GM12878 (cell line): Measurements from ENCODE around the gene ERC2. TPM values are rescaled to one million over a fixed set of nuclear protein-coding genes. Genes with fewer than 3 reads are reported as not detected.

Experiments used
- ATAC-seq: fragments of 200-7000 bp; cut with Tn5 transposase; 3 replicates; pipeline ENCODE4 v1.9.1; 2020; ENCODE audit warnings: mild to moderate bottlenecking, moderate library complexity
- BruUV-seq: library from RNA; stranded (reverse); fragments of 400-500 nt; replicated peaks from 2 replicates; lab custom pipeline; 2021; lab: Mats Ljungman, UMichigan
- CTCF ChIA-PET: fragments of 300-600 bp; sonication (Branson Sonifier 250); formaldehyde crosslinking; extraction: SDS; loops from one replicate; lab custom pipeline; 2021; ENCODE audit warnings: inconsistent platforms; lab: Yijun Ruan, JAX
- POLR2A ChIA-PET: fragments of 350-600 bp; formaldehyde crosslinking; extraction: SDS; loops from one replicate; lab custom pipeline; 2021; ENCODE audit warnings: inconsistent platforms; lab: Charles Lee
- RAD21 ChIA-PET: fragments of 300-600 bp; sonication (Branson Sonifier 250); formaldehyde crosslinking; loops from one replicate; lab custom pipeline; 2023; ENCODE audit warnings: antibody characterized with exemption; ENCODE audit not compliant: unreplicated experiment; lab: Charles Lee
- SMC1A ChIA-PET: fragments of 300-600 bp; sonication (Branson Sonifier 250); formaldehyde crosslinking; loops from one replicate; lab custom pipeline; 2023; ENCODE audit not compliant: unreplicated experiment, uncharacterized antibody; lab: Charles Lee
- DNase-seq: peaks from one replicate; pipeline ENCODE4 v3.0.0-alpha.2; 2011; ENCODE audit warnings: low read depth, low spot score
- FAIRE-seq: peaks from 3 replicates; lab custom pipeline; 2011; peaks lifted over from hg19 to GRCh38; lab: Jason Lieb, UNC
- H2AFZ ChIP-seq: 2 replicates; pipeline ENCODE4 v1.6.0; 2011; ENCODE audit warnings: low read depth, low read length, control low read depth; ENCODE audit not compliant: control insufficient read depth
- H3K27ac ChIP-seq: 2 replicates; pipeline ENCODE4 v1.5.1; 2011; ENCODE audit warnings: control low read depth; ENCODE audit not compliant: control insufficient read depth, insufficient read depth
- H3K27me3 ChIP-seq, 2 experiments: replicated peaks in 1 of 2; 2 replicates each; pipeline versions ENCODE4 v1.6.0 to v1.6.1; 2011; ENCODE audit warnings: low read length in 1 of 2; ENCODE audit not compliant: control insufficient read depth in 2 of 2, insufficient read depth in 2 of 2
- H3K36me3 ChIP-seq, 2 experiments: 2 replicates each; pipeline ENCODE4 v1.5.1; 2011; ENCODE audit warnings: low read length in 1 of 2; ENCODE audit not compliant: control insufficient read depth in 2 of 2, insufficient read depth in 2 of 2
- H3K4me1 ChIP-seq: 2 replicates; pipeline ENCODE4 v1.6.1; 2011; ENCODE audit warnings: mild to moderate bottlenecking, low read length, moderate library complexity, mixed read lengths; ENCODE audit not compliant: control insufficient read depth, insufficient read depth
- H3K4me2 ChIP-seq: 2 replicates; pipeline ENCODE4 v1.6.0; 2011; ENCODE audit warnings: control low read depth; ENCODE audit not compliant: control insufficient read depth, insufficient read depth
- H3K4me3 ChIP-seq: fragments of 200-600 bp; sonication (generic); 2 replicates; pipeline ENCODE4 v1.5.1; 2016
- H3K79me2 ChIP-seq: 2 replicates; pipeline ENCODE4 v1.6.0; 2011; ENCODE audit warnings: low read length; ENCODE audit not compliant: control insufficient read depth, insufficient read depth
- H3K9ac ChIP-seq: 2 replicates; pipeline ENCODE4 v1.8.0; 2011; ENCODE audit warnings: low read length, control low read depth, mixed read lengths; ENCODE audit not compliant: control insufficient read depth, insufficient read depth
- H3K9me3 ChIP-seq: replicated peaks from 3 replicates; pipeline ENCODE4 v1.5.1; 2011; ENCODE audit warnings: mild to moderate bottlenecking, low read length; ENCODE audit not compliant: control insufficient read depth, insufficient read depth
- H4K20me1 ChIP-seq: 2 replicates; pipeline ENCODE4 v1.6.0; 2011; ENCODE audit not compliant: control insufficient read depth, insufficient read depth
- BHLHE40 ChIP-seq, 2 experiments: fragments of 450-650 bp in 1 of 2; IDR thresholded peaks; 2 replicates each; pipeline ENCODE4 v1.6.1; 2011 to 2017; ENCODE audit warnings: low read depth in 2 of 2, borderline replicate concordance in 1 of 2, improper control_type of control experiment in 1 of 2, low read length in 1 of 2, mild to moderate bottlenecking in 1 of 2
- MXI1 ChIP-seq: fragments of 150-350 bp; IDR thresholded peaks from 2 replicates; pipeline ENCODE4 v1.6.1; 2011; ENCODE audit warnings: low read depth, mild to moderate bottlenecking, inconsistent platforms, low read length, improper control_type of control experiment
- TARDBP ChIP-seq: IDR thresholded peaks from 2 replicates; pipeline ENCODE4 v1.6.1; 2016; ENCODE audit warnings: borderline replicate concordance
- WRNIP1 ChIP-seq: IDR thresholded peaks from 2 replicates; pipeline ENCODE4 v1.6.1; 2011; ENCODE audit warnings: low read depth, low read length, improper control_type of control experiment, borderline replicate concordance
- WGBS: methylation state at CpG from one replicate; pipeline ENCODE4 v1.1.6; 2016; ENCODE audit warnings: low lambda C conversion rate; ENCODE audit not compliant: insufficient replicate concordance, insufficient coverage; ENCODE audit errors: missing lambda C conversion rate; 5-methylcytosine and 5-hydroxymethylcytosine counted together
- in situ Hi-C: fragments of 300-500 bp; cut with MboI; formaldehyde crosslinking; loops from 9 replicates; pipeline ENCODE4 v1.14.3; 2018; ENCODE audit warnings: mixed read lengths
- intact Hi-C: fragments of 100-400 bp; cut with micrococcal nuclease; formaldehyde crosslinking; loops from one replicate; pipeline ENCODE4 v1.14.2; 2022; ENCODE audit not compliant: unreplicated experiment
- polyA plus RNA-seq, 11 experiments: library from polyadenylated mRNA; depleted of rRNA in 4 of 11; unstranded in 6 of 11; stranded (reverse) in 5 of 11; fragments of >200 nt; fragmentation: Nextera tagmentation in 4 of 11; fragmentation: Illumina TruSeq in 1 of 11; extraction: Ambion mirVana in 4 of 11; extraction: Trizol in 1 of 11; gene quantifications; 1 replicate in 1 of 11; 2 replicates in 10 of 11; pipeline versions ENCODE4 v1.2.1 to v1.2.3, GENCODE V29; 2011 to 2016; ENCODE audit warnings: inconsistent platforms in 2 of 11, missing spikeins in 2 of 11, low read depth in 1 of 11
- total RNA-seq, 4 experiments: library from RNA; depleted of rRNA in 3 of 4; stranded (reverse); fragments of >200 nt in 3 of 4; fragmentation: Illumina TruSeq in 1 of 4; extraction: Trizol in 1 of 4; gene quantifications; 2 replicates each; pipeline versions ENCODE4 v1.2.1 to v1.2.3, GENCODE V29; 2013 to 2021
- TF ChIP-seq, protein P1 (sequence below): IDR thresholded peaks from 2 replicates; pipeline ENCODE4 v1.6.1; 2012; ENCODE audit warnings: low read depth, low read length, improper control_type of control experiment

Gene ERC2
- total and polyA plus RNA-seq, 10 of the 15 experiments (the other 5 are each of a cell fraction or from before 2014, with no cell fraction given) = 0.06 to 1.4 (median 0.12) TPM; not detected in 3

DNA sequence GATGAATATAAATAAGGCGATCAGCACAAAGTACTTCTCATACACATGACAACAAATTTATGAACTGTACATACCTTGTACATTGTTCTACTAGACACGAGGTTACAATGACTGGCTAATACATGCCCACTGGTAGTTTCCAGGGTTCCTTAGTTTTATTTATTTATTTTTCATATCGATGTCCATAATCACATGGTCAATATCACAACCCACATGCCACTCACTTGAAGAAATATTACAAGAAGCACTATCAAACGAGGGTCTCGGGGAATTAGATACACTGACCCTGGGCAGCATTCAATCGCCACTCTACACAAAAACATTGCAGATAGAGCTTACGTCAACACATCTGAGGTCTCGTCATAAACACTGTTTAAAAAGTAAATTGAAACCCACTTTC, 959.9 kb downstream of the ERC2 start:
- SMC1A ChIA-PET = interaction anchor here (1.1 to 1.9 kb wide), 2 partner anchors 12 to 213 kb away, joined by 3 to 7 read pairs; no protein-coding TSS in a partner anchor
- ATAC-seq = no peak
- whole genome bisulfite sequencing = 40% methylated on average over 8 of the region's 8 CpGs
- Histone ChIP-seq H3K79me2 (no peaks in the 10 kb centered on the region), H3K4me1 (no peaks in the 10 kb centered on the region), H3K9me3 (no peaks in the 10 kb centered on the region), H3K4me2 (no peak overlapping the region), H3K27ac (no peak overlapping the region), H3K9ac (no peak overlapping the region), H3K36me3 (no peaks in the 10 kb centered on the region), H3K4me3 (no peak overlapping the region), H4K20me1 (no peaks in the 10 kb centered on the region), H2AFZ (no peak overlapping the region), H3K27me3 (peaks cover 0 to 2% of the 10 kb centered on the region in 2 experiments; a peak in 1 of 4 replicates)
- CTCF ChIA-PET = interaction anchor here (1.2 kb wide), 1 partner anchor 213 kb away, joined by 3 read pairs; no protein-coding TSS in a partner anchor
- TF ChIP-seq MXI1 = no peak
- no peak for TF ChIP-seq TARDBP
- TF ChIP-seq WRNIP1 = no peak
- no peak for TF ChIP-seq BHLHE40 (IDR thresholded peaks at IDR 0.05; ENCODE audit: borderline replicate concordance in 1 of 2, low read depth in 2 of 2, low read length in 1 of 2)
- TF ChIP-seq, protein P1, sequence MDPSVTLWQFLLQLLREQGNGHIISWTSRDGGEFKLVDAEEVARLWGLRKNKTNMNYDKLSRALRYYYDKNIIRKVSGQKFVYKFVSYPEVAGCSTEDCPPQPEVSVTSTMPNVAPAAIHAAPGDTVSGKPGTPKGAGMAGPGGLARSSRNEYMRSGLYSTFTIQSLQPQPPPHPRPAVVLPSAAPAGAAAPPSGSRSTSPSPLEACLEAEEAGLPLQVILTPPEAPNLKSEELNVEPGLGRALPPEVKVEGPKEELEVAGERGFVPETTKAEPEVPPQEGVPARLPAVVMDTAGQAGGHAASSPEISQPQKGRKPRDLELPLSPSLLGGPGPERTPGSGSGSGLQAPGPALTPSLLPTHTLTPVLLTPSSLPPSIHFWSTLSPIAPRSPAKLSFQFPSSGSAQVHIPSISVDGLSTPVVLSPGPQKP = no peak
- no TSS peak for BruUV-seq
- FAIRE-seq = no peak
- in situ Hi-C loops (no loop called here), intact Hi-C loops (loop anchor here (5.0 kb wide), 1 partner anchor 214 kb away; no protein-coding TSS in a partner anchor)
- POLR2A ChIA-PET = interaction anchor here (1.7 kb wide), 1 partner anchor 100 kb away, joined by 3 read pairs; no protein-coding TSS in a partner anchor
- DNase-seq = no peak
- RAD21 ChIA-PET = no interaction called here
